Heart right ventricle (tissue), 16 donors: ENCODE data around the gene CCDC50. TPM values are rescaled to one million over a fixed set of nuclear protein-coding genes. Genes with fewer than 3 reads are reported as not detected.

Source experiments
- ATAC-seq, 8 donors: fragments of 200-7000 bp; cut with Tn5 transposase; one replicate each; pipeline ENCODE4 v1.9.1; 2020; ENCODE audit warnings: mild to moderate bottlenecking in 8 of 8, moderate library complexity in 8 of 8, moderate number of reproducible peaks in 1 of 8
- DNase-seq, 2 donors: peaks; one replicate each; pipeline ENCODE4 v3.0.0-alpha.2; 2020
- H3K27ac ChIP-seq, 10 donors: fragments of 200-600 bp; sonication (generic) in 2 of 10; one replicate each; pipeline versions ENCODE4 v1.5.0 to v1.8.0; 2020 to 2022; ENCODE audit warnings: mild to moderate bottlenecking in 3 of 10
- H3K27me3 ChIP-seq, 7 donors: fragments of 200-600 bp; one replicate each; pipeline ENCODE4 v1.8.0; 2021 to 2022; ENCODE audit warnings: mild to moderate bottlenecking in 2 of 7
- H3K36me3 ChIP-seq, 9 donors: fragments of 200-600 bp; sonication (generic) in 1 of 9; one replicate each; pipeline versions ENCODE4 v1.5.0 to v1.8.0; 2020 to 2022; ENCODE audit warnings: mild to moderate bottlenecking in 2 of 9
- H3K4me1 ChIP-seq, 9 donors: fragments of 200-600 bp; sonication (generic) in 1 of 9; one replicate each; pipeline versions ENCODE4 v1.5.0 to v1.8.0; 2020 to 2022; ENCODE audit warnings: mild to moderate bottlenecking in 4 of 9
- H3K4me3 ChIP-seq, 10 donors: fragments of 200-600 bp; sonication (generic) in 2 of 10; one replicate each; pipeline versions ENCODE4 v1.5.0 to v1.8.0; 2020 to 2022; ENCODE audit warnings: mild to moderate bottlenecking in 7 of 10, moderate library complexity in 2 of 10
- H3K9me3 ChIP-seq, 11 donors: fragments of 200-600 bp in 10 of 11; sonication (generic) in 2 of 11; one replicate each; pipeline versions ENCODE4 v1.5.0 to v1.8.0; 2013 to 2022; ENCODE audit warnings: mild to moderate bottlenecking in 2 of 11, control low read depth in 1 of 11, moderate library complexity in 1 of 11
- CTCF ChIP-seq, 9 donors: fragments of 200-600 bp; sonication (generic) in 2 of 9; IDR thresholded peaks; one replicate each; pipeline versions ENCODE4 v1.5.0 to v1.8.0; 2021 to 2022; ENCODE audit warnings: antibody characterized with exemption in 9 of 9, mild to moderate bottlenecking in 5 of 9, moderate library complexity in 1 of 9
- WGBS, 2 donors: extraction: QIAGEN DNeasy Blood & Tissue Kit; methylation state at CpG; one replicate each; pipeline ENCODE4 v1.1.7; 2013; ENCODE audit warnings: inconsistent platforms in 1 of 2; 5-methylcytosine and 5-hydroxymethylcytosine counted together
- intact Hi-C, 10 donors: fragments of 100-400 bp; cut with DNase I; formaldehyde crosslinking; loops; one replicate each; pipeline versions ENCODE4 v1.11.1 to v1.14.2; 2022
- polyA plus RNA-seq, 2 donors: library from polyadenylated mRNA; stranded (reverse); fragments of 200-250 nt; gene quantifications; one replicate each; pipeline ENCODE4 v1.2.3, GENCODE V29; 2013
- total RNA-seq, 10 donors: library from RNA; stranded (reverse); fragmentation: NEBNext Ultra II Directional in 3 of 10; extraction: Animal tissue kit (Norgen Biotek cat#: 25700) in 3 of 10; gene quantifications; one replicate each; pipeline versions ENCODE4 v1.2.1 to v1.2.4, GENCODE V29; 2021 to 2023
- donor health status: Arrhythmogenic right ventricular cardiomyopathy.
- donor health status: ischemic (EF 13 %, LVEDD 7.1; RV severe dilation, severe dysfunction).
- donor health status: healthy with polysubstance abuse.
- donor health status: DM: no; HTN: yes; CAD: no.
- donor health status: DM: no; HTN: no; CAD: no.
- donor health status: ischemic (EF 25% LVEDD 6.9; RV normal size, moderate dysfunction).
- donor health status: ischemic (EF 25% LVEDD 5.7; RV mildly dilated, moderate dysfunction).
- donor health status: healthy.
- donor health status: DM: yes; HTN: yes; CAD: no.
- donor health status: Ischemic cardiomyopathy.
- donor health status: ischemic (EF 35%, LVEDD 5.7; RV mildly dilated, moderate dysfunction).
- donor health status: nonischemic (EF 11% LVEDD 7.7; RV severe dilation, severe dysfunction).
- donor health status: DM: yes; HTN: yes; CAD: no.
- donor health status: PGD.
- donor health status: ischemic (EF 29% LVEDD 5.4; RV normal size, mild dysfunction).
- donor health status: nonischemic (EF 23%, LVEDD 6.1; RV moderate dilation, normal function).

The CCDC50 gene
- total and polyA plus RNA-seq, 12 donors = 14.3 to 58.8 (median 51.0) TPM

GRCh38 chr3:191306428-191306827, 22.8 kb upstream of the CCDC50 start:
- H3K27ac ChIP-seq = no peak overlapping the region
- TF ChIP-seq CTCF (IDR thresholded peaks at IDR 0.05) = no peak
- DNase-seq = no peak
- no peaks in the 10 kb centered on the region for H3K36me3 ChIP-seq
- 88 to 92% methylated on average over 4 of the region's 4 CpGs for WGBS, 2 donors
- H3K9me3 ChIP-seq = no peaks in the 10 kb centered on the region
- intact Hi-C loops = no loop called here
- H3K27me3 ChIP-seq = no peaks in the 10 kb centered on the region
- H3K4me1 ChIP-seq = no peaks in the 10 kb centered on the region
- no peak overlapping the region for H3K4me3 ChIP-seq
- no peak for ATAC-seq

GRCh38 chr3:191307341-191307740, 21.9 kb upstream of the CCDC50 start:
- Histone ChIP-seq H3K36me3 (no peaks in the 10 kb centered on the region), H3K4me1 (no peaks in the 10 kb centered on the region), H3K27me3 (no peaks in the 10 kb centered on the region), H3K9me3 (no peaks in the 10 kb centered on the region), H3K27ac (no peak overlapping the region), H3K4me3 (no peak overlapping the region)
- ATAC-seq = no peak
- DNase-seq = no peak
- intact Hi-C loops = no loop called here
- no peak for TF ChIP-seq CTCF (IDR thresholded peaks at IDR 0.05)
- WGBS, 2 donors = 80 to 88% methylated on average over 4 of the region's 4 CpGs

- H3K36me3 ChIP-seq = no peaks in the 10 kb centered on the region
- no peak overlapping the region for H3K27ac ChIP-seq
- no peak overlapping the region for H3K4me3 ChIP-seq
- H3K4me1 ChIP-seq = no peaks in the 10 kb centered on the region
- WGBS, 2 donors = 94 to 97% methylated on average over 2 of the region's 2 CpGs
- H3K9me3 ChIP-seq = no peaks in the 10 kb centered on the region
- intact Hi-C loops = no loop called here
- ATAC-seq (no peak), DNase-seq (no peak)
- no peak for TF ChIP-seq CTCF (IDR thresholded peaks at IDR 0.05)
- H3K27me3 ChIP-seq = no peaks in the 10 kb centered on the region
These were observed 15.9 kb upstream of the CCDC50 start for GRCh38 chr3:191313296-191313695.

- Histone ChIP-seq H3K4me3 (no peak overlapping the region), H3K36me3 (no peaks in the 10 kb centered on the region), H3K9me3 (no peaks in the 10 kb centered on the region), H3K4me1 (no peaks in the 10 kb centered on the region), H3K27me3 (no peaks in the 10 kb centered on the region), H3K27ac (no peak overlapping the region)
- intact Hi-C loops = no loop called here
- WGBS, 2 donors = 83 to 90% methylated on average over 5 of the region's 5 CpGs
- no peak for ATAC-seq
- DNase-seq = no peak
- no peak for TF ChIP-seq CTCF (IDR thresholded peaks at IDR 0.05)
These were observed 15.0 kb upstream of the CCDC50 start for GRCh38 chr3:191314109-191314728.
